ENCODE measurements around the gene RAD51B. TPM values are rescaled to one million over a fixed set of nuclear protein-coding genes. Genes with fewer than 3 reads are reported as not detected.
A peak's percentile ranks its signal among the peaks of the same experiment; 100 is the strongest.

The RAD51B gene
- polyA plus RNA-seq, 3 donors: 3.6 to 11.6 (median 9.4) TPM

GRCh38 chr14:67857778-67858350 lies 38.3 kb downstream of the RAD51B start:
- no peaks in the 10 kb centered on the region for H3K79me2 ChIP-seq (ENCODE audit: insufficient read depth, low read length)
- H3K9ac ChIP-seq (ENCODE audit: insufficient read depth, low read length, poor library complexity, severe bottlenecking): no peak overlapping the region
- H3K4me1 Mint-ChIP-seq: peaks cover 30% of the 10 kb centered on the region
- no peaks in the 10 kb centered on the region for H3K27me3 Mint-ChIP-seq (ENCODE audit: low read depth in 3 of 3)
- H3K4me1 ChIP-seq (ENCODE audit: control insufficient read depth in 1 of 2, insufficient read depth in 2 of 2, low read length in 2 of 2): peaks cover 25 to 26% of the 10 kb centered on the region in 2 donors
- no peak overlapping the region for H3K4me3 Mint-ChIP-seq
- H3K4me2 ChIP-seq (replicated peaks; ENCODE audit: extremely low read depth, low read length, poor library complexity, severe bottlenecking): no peak overlapping the region
- H3K9me3 Mint-ChIP-seq: no peaks in the 10 kb centered on the region
- peak in 1 of 3 donors; percentile 2 for DNase-seq
- H3K9me3 ChIP-seq (replicated peaks in 1 of 2; ENCODE audit: control insufficient read depth in 1 of 2, insufficient read depth in 1 of 2, low read length in 2 of 2): no peaks in the 10 kb centered on the region
- 96% methylated on average over 19 of the region's 20 CpGs for WGBS (ENCODE audit: insufficient coverage)
- no peak overlapping the region for H2AFZ ChIP-seq (ENCODE audit: insufficient read depth, low read depth, low read length, poor library complexity, severe bottlenecking)
- H4K20me1 ChIP-seq (ENCODE audit: insufficient read depth, low read length): no peaks in the 10 kb centered on the region
- no peak overlapping the region for H3K27ac Mint-ChIP-seq
- no peak overlapping the region for H3K4me3 ChIP-seq (replicated peaks in 1 of 3; ENCODE audit: low read depth in 2 of 3, low read length in 3 of 3)
- intact Hi-C loops (cut with micrococcal nuclease): no loop called here
- no peak for TF ChIP-seq CTCF (IDR thresholded peaks at IDR 0.05)
- H3K36me3 ChIP-seq (replicated peaks in 1 of 2; ENCODE audit: control insufficient read depth in 1 of 2, insufficient read depth in 2 of 2, low read length in 2 of 2): no peaks in the 10 kb centered on the region
- H3K27ac ChIP-seq (ENCODE audit: low read depth in 1 of 2, low read length in 2 of 2): no peak overlapping the region
- peaks cover 5 to 6% of the 10 kb centered on the region in 2 donors for H3K36me3 Mint-ChIP-seq
- H3K27me3 ChIP-seq (ENCODE audit: control insufficient read depth in 2 of 2, insufficient read depth in 2 of 2, low read length in 2 of 2): no peaks in the 10 kb centered on the region

GRCh38 chr14:67859169-67859749 lies 39.7 kb downstream of the RAD51B start:
- no CpG with 5 or more reads among the region's 1 CpG for WGBS (ENCODE audit: insufficient coverage)
- Histone ChIP-seq H4K20me1 (ENCODE audit: insufficient read depth, low read length) (no peaks in the 10 kb centered on the region), H3K4me1 (ENCODE audit: control insufficient read depth in 1 of 2, insufficient read depth in 2 of 2, low read length in 2 of 2) (peaks cover 13 to 15% of the 10 kb centered on the region in 2 donors), H3K4me2 (replicated peaks; ENCODE audit: extremely low read depth, low read length, poor library complexity, severe bottlenecking) (no peak overlapping the region), H3K9ac (ENCODE audit: insufficient read depth, low read length, poor library complexity, severe bottlenecking) (no peak overlapping the region), H3K4me3 (replicated peaks in 1 of 3; ENCODE audit: low read depth in 2 of 3, low read length in 3 of 3) (no peak overlapping the region), H3K27me3 (ENCODE audit: control insufficient read depth in 2 of 2, insufficient read depth in 2 of 2, low read length in 2 of 2) (no peaks in the 10 kb centered on the region), H2AFZ (ENCODE audit: insufficient read depth, low read depth, low read length, poor library complexity, severe bottlenecking) (no peak overlapping the region), H3K9me3 (replicated peaks in 1 of 2; ENCODE audit: control insufficient read depth in 1 of 2, insufficient read depth in 1 of 2, low read length in 2 of 2) (no peaks in the 10 kb centered on the region), H3K79me2 (ENCODE audit: insufficient read depth, low read length) (no peaks in the 10 kb centered on the region), H3K27ac (ENCODE audit: low read depth in 1 of 2, low read length in 2 of 2) (no peak overlapping the region), H3K36me3 (replicated peaks in 1 of 2; ENCODE audit: control insufficient read depth in 1 of 2, insufficient read depth in 2 of 2, low read length in 2 of 2) (no peaks in the 10 kb centered on the region)
- intact Hi-C loops (cut with micrococcal nuclease): no loop called here
- Mint-ChIP-seq H3K9me3 (no peaks in the 10 kb centered on the region), H3K4me1 (peaks cover 19% of the 10 kb centered on the region), H3K27me3 (ENCODE audit: low read depth in 3 of 3) (peaks cover 0 to 2% (median 0%) of the 10 kb centered on the region in 3 donors), H3K36me3 (peaks cover 5 to 9% of the 10 kb centered on the region in 2 donors), H3K4me3 (no peak overlapping the region), H3K27ac (no peak overlapping the region)
- no peak for TF ChIP-seq CTCF (IDR thresholded peaks at IDR 0.05)
- DNase-seq: no peak
